ENCODE results near the gene GRN.

Gene GRN

GRCh38 chr17:44380767-44381166, 35.7 kb downstream of the GRN start:
- Histone ChIP-seq H3K27me3 (replicated peaks) (peaks cover 7% of the 10 kb centered on the region), H3K36me3 (replicated peaks) (no peaks in the 10 kb centered on the region), H3K27ac (no peak overlapping the region), H3K4me3 (ENCODE audit: low read depth, low read length) (no peak overlapping the region)
- no peak for DNase-seq
- TF ChIP-seq CTCF (IDR thresholded peaks at IDR 0.05; ENCODE audit: low read depth, low read length, missing control alignments): no peak
- in situ Hi-C loops (cut with HindIII; ENCODE audit: low pct_ligation_motif_present, low sequenced_read_pairs): no loop called here

- H3K27me3 ChIP-seq (replicated peaks): peaks cover 7% of the 10 kb centered on the region
- H3K36me3 ChIP-seq (replicated peaks): no peaks in the 10 kb centered on the region
- in situ Hi-C loops (cut with HindIII; ENCODE audit: low pct_ligation_motif_present, low sequenced_read_pairs): no loop called here
- DNase-seq: no peak
- H3K27ac ChIP-seq: no peak overlapping the region
- no peak for TF ChIP-seq CTCF (IDR thresholded peaks at IDR 0.05; ENCODE audit: low read depth, low read length, missing control alignments)
- no peak overlapping the region for H3K4me3 ChIP-seq (ENCODE audit: low read depth, low read length)
Observed at GRCh38 chr17:44381810-44382305, 36.8 kb downstream of the GRN start.

- H3K4me3 ChIP-seq (ENCODE audit: low read depth, low read length): no peak overlapping the region
- DNase-seq: no peak
- in situ Hi-C loops (cut with HindIII; ENCODE audit: low pct_ligation_motif_present, low sequenced_read_pairs): no loop called here
- no peak for TF ChIP-seq CTCF (IDR thresholded peaks at IDR 0.05; ENCODE audit: low read depth, low read length, missing control alignments)
- no peaks in the 10 kb centered on the region for H3K36me3 ChIP-seq (replicated peaks)
- peaks cover 7% of the 10 kb centered on the region for H3K27me3 ChIP-seq (replicated peaks)
- no peak overlapping the region for H3K27ac ChIP-seq
Observed at GRCh38 chr17:44382917-44383316, 37.8 kb downstream of the GRN start.

- in situ Hi-C loops (cut with HindIII; ENCODE audit: low pct_ligation_motif_present, low sequenced_read_pairs): no loop called here
- Histone ChIP-seq H3K27me3 (replicated peaks) (peaks cover 7% of the 10 kb centered on the region), H3K4me3 (ENCODE audit: low read depth, low read length) (no peak overlapping the region), H3K27ac (no peak overlapping the region), H3K36me3 (replicated peaks) (no peaks in the 10 kb centered on the region)
- DNase-seq: no peak
- no peak for TF ChIP-seq CTCF (IDR thresholded peaks at IDR 0.05; ENCODE audit: low read depth, low read length, missing control alignments)
Observed at GRCh38 chr17:44383363-44383762, 38.3 kb downstream of the GRN start.

- no peak overlapping the region for H3K27ac ChIP-seq
- H3K27me3 ChIP-seq (replicated peaks): peaks cover 7% of the 10 kb centered on the region
- no peak overlapping the region for H3K4me3 ChIP-seq (ENCODE audit: low read depth, low read length)
- DNase-seq: no peak
- no peak for TF ChIP-seq CTCF (IDR thresholded peaks at IDR 0.05; ENCODE audit: low read depth, low read length, missing control alignments)
- in situ Hi-C loops (cut with HindIII; ENCODE audit: low pct_ligation_motif_present, low sequenced_read_pairs): no loop called here
- H3K36me3 ChIP-seq (replicated peaks): no peaks in the 10 kb centered on the region
Observed at GRCh38 chr17:44383861-44384260, 38.8 kb downstream of the GRN start.

- in situ Hi-C loops (cut with HindIII; ENCODE audit: low pct_ligation_motif_present, low sequenced_read_pairs): no loop called here
- TF ChIP-seq CTCF (IDR thresholded peaks at IDR 0.05; ENCODE audit: low read depth, low read length, missing control alignments): no peak
- H3K36me3 ChIP-seq (replicated peaks): no peaks in the 10 kb centered on the region
- no peak overlapping the region for H3K4me3 ChIP-seq (ENCODE audit: low read depth, low read length)
- H3K27ac ChIP-seq: no peak overlapping the region
- DNase-seq: no peak
- H3K27me3 ChIP-seq (replicated peaks): peaks cover 7% of the 10 kb centered on the region
Observed at GRCh38 chr17:44384281-44384822, 39.2 kb downstream of the GRN start.
